ENCODE data around the gene PDIA2. TPM values are rescaled to one million over a fixed set of nuclear protein-coding genes. Genes with fewer than 3 reads are reported as not detected.

The PDIA2 gene
- total and polyA plus RNA-seq, 10 of the 15 experiments (the other 5 are each of a cell fraction or from before 2014, with no cell fraction given), result 0.11 to 0.36 TPM; not detected in 8

GRCh38 chr16:268141-269053 is 14.6 kb upstream of the PDIA2 start (continued):
- no peak for TF ChIP-seq REST (IDR thresholded peaks at IDR 0.05; ENCODE audit: low read depth, low read length)
- no peak for TF ChIP-seq ESRRA (IDR thresholded peaks at IDR 0.05; ENCODE audit: low read length)
- no peak for TF ChIP-seq TAF1 (IDR thresholded peaks at IDR 0.05; ENCODE audit: borderline replicate concordance, low read depth, low read length)
- TF ChIP-seq TCF3 (IDR thresholded peaks at IDR 0.05; ENCODE audit: borderline replicate concordance, insufficient read depth, low read depth, low read length), result no peak

GRCh38 chr16:269061-269796 is 13.7 kb upstream of the PDIA2 start:
- CTCF ChIA-PET, result no interaction called here
- RAD21 ChIA-PET (ENCODE audit: unreplicated experiment), result no interaction called here
- H3K4me1 ChIP-seq (ENCODE audit: control insufficient read depth, insufficient read depth, low read length), result no peaks in the 10 kb centered on the region
- H3K79me2 ChIP-seq (ENCODE audit: control insufficient read depth, insufficient read depth, low read length), result no peaks in the 10 kb centered on the region
- H2AFZ ChIP-seq (ENCODE audit: control insufficient read depth, low read depth, low read length), result no peak overlapping the region
- H3K9ac ChIP-seq (ENCODE audit: control insufficient read depth, insufficient read depth, low read length), result no peak overlapping the region
- intact Hi-C loops (cut with micrococcal nuclease; ENCODE audit: unreplicated experiment) (no loop called here), in situ Hi-C loops (cut with MboI) (no loop called here)
- BruUV-seq (replicated peaks), result no TSS peak
- no peaks in the 10 kb centered on the region for H3K9me3 ChIP-seq (replicated peaks; ENCODE audit: control insufficient read depth, insufficient read depth, low read length)
- no peak for FAIRE-seq
- no peak overlapping the region for H3K4me3 ChIP-seq
- no peaks in the 10 kb centered on the region for H3K27me3 ChIP-seq (replicated peaks in 1 of 2; ENCODE audit: control insufficient read depth in 2 of 2, insufficient read depth in 2 of 2, low read length in 1 of 2)
- no peak for DNase-seq (ENCODE audit: low read depth, low spot score)
- 63% methylated on average over 24 of the region's 24 CpGs for WGBS (ENCODE audit: insufficient coverage, insufficient replicate concordance, low lambda C conversion rate, missing lambda C conversion rate)
- H3K36me3 ChIP-seq (ENCODE audit: control insufficient read depth in 2 of 2, insufficient read depth in 2 of 2, low read length in 1 of 2), result no peaks in the 10 kb centered on the region
- no peaks in the 10 kb centered on the region for H4K20me1 ChIP-seq (ENCODE audit: control insufficient read depth, insufficient read depth)
- SMC1A ChIA-PET (ENCODE audit: uncharacterized antibody, unreplicated experiment), result no interaction called here
- ATAC-seq, result no peak
- no peak overlapping the region for H3K27ac ChIP-seq (ENCODE audit: control insufficient read depth, insufficient read depth)
- POLR2A ChIA-PET, result no interaction called here
- no peak overlapping the region for H3K4me2 ChIP-seq (ENCODE audit: control insufficient read depth, insufficient read depth)
- TF ChIP-seq HCFC1 (IDR thresholded peaks at IDR 0.05; ENCODE audit: low read length) (no peak), TBL1XR1 (IDR thresholded peaks at IDR 0.05; ENCODE audit: low read depth, low read length) (no peak), KDM1A (IDR thresholded peaks at IDR 0.05; ENCODE audit: borderline replicate concordance) (no peak), E2F4 (IDR thresholded peaks at IDR 0.05; ENCODE audit: low read depth, low read length) (no peak), NR2C1 (IDR thresholded peaks at IDR 0.05) (no peak), GATAD2B (conservative IDR thresholded peaks at IDR 0.05; ENCODE audit: low read depth) (no peak), NFYB (IDR thresholded peaks at IDR 0.05; ENCODE audit: insufficient read depth, low read depth, low read length) (no peak), LARP7 (IDR thresholded peaks at IDR 0.05) (no peak), ZNF274 (IDR thresholded peaks at IDR 0.05; ENCODE audit: insufficient read depth, insufficient read length) (no peak), SPI1 (IDR thresholded peaks at IDR 0.05; ENCODE audit: borderline replicate concordance, insufficient read depth, low read depth, low read length) (no peak)
